ENCODE measurements around the gene ADAMTS5.

DNA sequence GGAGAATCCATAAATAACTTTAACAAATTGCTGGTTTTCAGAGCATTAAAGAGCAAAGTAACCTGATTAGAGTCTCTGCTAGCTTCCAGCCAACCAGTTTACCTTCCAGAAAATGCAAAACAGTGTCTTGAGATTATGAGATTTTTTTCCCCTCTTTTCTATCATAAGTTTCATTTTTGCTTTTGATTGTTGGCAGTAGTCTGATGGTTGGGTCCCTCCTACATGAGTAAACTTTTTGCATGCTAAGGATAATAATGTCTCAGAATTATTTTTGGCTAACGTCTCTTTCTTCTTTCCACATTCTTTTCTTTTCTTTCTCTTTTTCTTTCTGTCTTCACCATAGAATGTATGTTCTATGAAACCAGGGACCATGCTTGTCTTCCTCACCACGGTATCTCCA lies 6.3 kb upstream of the ADAMTS5 start:
- TF ChIP-seq, protein P1, sequence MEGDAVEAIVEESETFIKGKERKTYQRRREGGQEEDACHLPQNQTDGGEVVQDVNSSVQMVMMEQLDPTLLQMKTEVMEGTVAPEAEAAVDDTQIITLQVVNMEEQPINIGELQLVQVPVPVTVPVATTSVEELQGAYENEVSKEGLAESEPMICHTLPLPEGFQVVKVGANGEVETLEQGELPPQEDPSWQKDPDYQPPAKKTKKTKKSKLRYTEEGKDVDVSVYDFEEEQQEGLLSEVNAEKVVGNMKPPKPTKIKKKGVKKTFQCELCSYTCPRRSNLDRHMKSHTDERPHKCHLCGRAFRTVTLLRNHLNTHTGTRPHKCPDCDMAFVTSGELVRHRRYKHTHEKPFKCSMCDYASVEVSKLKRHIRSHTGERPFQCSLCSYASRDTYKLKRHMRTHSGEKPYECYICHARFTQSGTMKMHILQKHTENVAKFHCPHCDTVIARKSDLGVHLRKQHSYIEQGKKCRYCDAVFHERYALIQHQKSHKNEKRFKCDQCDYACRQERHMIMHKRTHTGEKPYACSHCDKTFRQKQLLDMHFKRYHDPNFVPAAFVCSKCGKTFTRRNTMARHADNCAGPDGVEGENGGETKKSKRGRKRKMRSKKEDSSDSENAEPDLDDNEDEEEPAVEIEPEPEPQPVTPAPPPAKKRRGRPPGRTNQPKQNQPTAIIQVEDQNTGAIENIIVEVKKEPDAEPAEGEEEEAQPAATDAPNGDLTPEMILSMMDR (IDR thresholded peaks at IDR 0.05) = no peak
- TF ChIP-seq POLR2AphosphoS5 (IDR thresholded peaks at IDR 0.05; ENCODE audit: insufficient read depth in 1 of 2, low read depth in 1 of 2) = no peak
